ENCODE measurements around the gene CA12. TPM values are rescaled to one million over a fixed set of nuclear protein-coding genes. Genes with fewer than 3 reads are reported as not detected.
"Not testable (repeated sequence)": the region's sequence is repeated elsewhere in the genome, so short reads cannot be mapped to it uniquely, and the experiment has no call there.

Gene CA12
- polyA plus RNA-seq, 1 experiment: 61.4 TPM

DNA sequence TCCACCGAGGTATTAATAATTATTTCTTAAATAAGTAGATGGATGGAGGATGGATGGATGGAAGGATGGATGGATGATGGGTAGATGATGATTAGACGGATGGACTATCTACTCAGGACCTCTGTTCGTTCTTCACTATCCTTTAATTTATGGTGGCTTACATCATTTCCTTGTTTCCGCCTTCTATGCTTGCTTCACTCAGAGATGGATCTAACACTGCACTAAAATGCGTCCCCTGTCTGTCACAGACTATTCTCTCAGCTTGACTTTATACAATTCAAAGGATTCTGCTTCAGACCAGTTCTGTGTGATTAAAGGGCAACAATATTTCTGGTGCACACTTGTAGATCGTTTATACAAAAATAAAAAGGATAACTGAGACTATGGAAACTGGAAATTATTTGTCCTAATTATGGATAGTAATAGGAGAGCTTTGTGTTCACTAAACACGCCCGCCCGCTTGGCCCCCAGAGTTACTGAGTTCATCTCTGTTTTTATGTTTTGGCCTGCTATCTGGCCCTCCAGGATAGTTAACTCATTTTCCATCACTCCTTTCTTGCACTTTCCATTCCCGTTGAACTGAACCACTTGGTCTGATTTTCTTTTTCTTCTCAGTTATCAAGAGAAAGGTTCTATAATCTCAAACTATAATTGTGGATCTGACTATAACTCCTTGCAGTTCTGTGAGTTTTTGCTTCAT, 41.4 kb upstream of the CA12 start:
- H3K9me3 ChIP-seq (ENCODE audit: control insufficient read depth, insufficient read depth, low read length): no peaks in the 10 kb centered on the region; the same call in 1 of the 2 replicates
- ChIA-PET POLR2A (no interaction called here), CTCF (no interaction called here)
- no peaks in the 10 kb centered on the region for H3K27me3 ChIP-seq (ENCODE audit: control insufficient read depth, insufficient read depth, low read length)
- TF ChIP-seq, protein P1, sequence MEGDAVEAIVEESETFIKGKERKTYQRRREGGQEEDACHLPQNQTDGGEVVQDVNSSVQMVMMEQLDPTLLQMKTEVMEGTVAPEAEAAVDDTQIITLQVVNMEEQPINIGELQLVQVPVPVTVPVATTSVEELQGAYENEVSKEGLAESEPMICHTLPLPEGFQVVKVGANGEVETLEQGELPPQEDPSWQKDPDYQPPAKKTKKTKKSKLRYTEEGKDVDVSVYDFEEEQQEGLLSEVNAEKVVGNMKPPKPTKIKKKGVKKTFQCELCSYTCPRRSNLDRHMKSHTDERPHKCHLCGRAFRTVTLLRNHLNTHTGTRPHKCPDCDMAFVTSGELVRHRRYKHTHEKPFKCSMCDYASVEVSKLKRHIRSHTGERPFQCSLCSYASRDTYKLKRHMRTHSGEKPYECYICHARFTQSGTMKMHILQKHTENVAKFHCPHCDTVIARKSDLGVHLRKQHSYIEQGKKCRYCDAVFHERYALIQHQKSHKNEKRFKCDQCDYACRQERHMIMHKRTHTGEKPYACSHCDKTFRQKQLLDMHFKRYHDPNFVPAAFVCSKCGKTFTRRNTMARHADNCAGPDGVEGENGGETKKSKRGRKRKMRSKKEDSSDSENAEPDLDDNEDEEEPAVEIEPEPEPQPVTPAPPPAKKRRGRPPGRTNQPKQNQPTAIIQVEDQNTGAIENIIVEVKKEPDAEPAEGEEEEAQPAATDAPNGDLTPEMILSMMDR (IDR thresholded peaks at IDR 0.05; ENCODE audit: low read depth, low read length): no peak
- no peak for DNase-seq (ENCODE audit: low read depth, low spot score)
- H3K4me3 ChIP-seq (ENCODE audit: low read depth, low read length): no peak overlapping the region
- H3K27ac ChIP-seq (ENCODE audit: low read depth, low read length): no peak overlapping the region

DNA sequence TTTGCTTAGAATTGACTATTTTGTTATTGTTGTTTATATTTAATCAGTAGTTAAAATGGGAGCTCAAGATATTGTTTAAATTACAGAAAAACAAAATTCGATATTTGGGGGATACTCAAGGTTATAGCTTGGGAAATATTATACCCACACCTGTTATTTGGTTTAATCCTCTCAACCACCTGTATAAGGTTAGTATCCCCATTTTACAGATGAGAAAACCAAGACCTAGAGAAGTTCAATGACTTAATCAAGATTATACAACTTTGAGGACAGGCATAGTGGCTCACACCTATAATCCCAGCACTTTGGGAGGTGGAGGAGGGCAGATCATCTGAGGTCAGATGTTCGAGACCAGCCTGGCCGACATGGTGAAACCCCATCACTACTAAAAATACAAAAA, 39.8 kb upstream of the CA12 start:
- Histone ChIP-seq H3K27me3 (ENCODE audit: control insufficient read depth, insufficient read depth, low read length) (no peaks in the 10 kb centered on the region), H3K9me3 (ENCODE audit: control insufficient read depth, insufficient read depth, low read length) (peaks cover 4% of the 10 kb centered on the region; the same call in 1 of the 2 replicates), H3K4me3 (ENCODE audit: low read depth, low read length) (no peak overlapping the region), H3K27ac (ENCODE audit: low read depth, low read length) (no peak overlapping the region)
- TF ChIP-seq, protein P1 (IDR thresholded peaks at IDR 0.05; ENCODE audit: low read depth, low read length): no peak
- DNase-seq (ENCODE audit: low read depth, low spot score): no peak
- ChIA-PET CTCF (no interaction called here), POLR2A (no interaction called here)

DNA sequence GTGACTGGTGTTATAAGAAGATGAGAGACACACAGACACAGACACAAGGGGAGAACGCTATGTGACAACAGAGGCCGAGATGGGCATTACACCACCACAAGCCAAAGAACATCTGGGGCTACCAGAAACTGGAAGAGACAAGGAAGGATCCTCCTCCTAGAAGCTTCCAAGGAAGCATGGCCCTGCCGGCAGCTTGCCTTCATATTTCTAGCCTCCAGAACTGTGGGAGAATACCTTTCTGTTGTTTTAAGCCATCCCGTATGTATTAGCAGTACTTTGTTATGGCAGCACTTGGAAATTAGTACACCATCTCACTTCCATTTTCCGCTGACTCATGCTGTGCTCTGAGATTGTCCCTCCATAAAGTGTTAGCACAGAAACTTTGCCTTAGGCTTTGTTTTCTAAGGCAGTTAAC, 38.7 kb upstream of the CA12 start:
- no peak overlapping the region for H3K27ac ChIP-seq (ENCODE audit: low read depth, low read length)
- no peak for DNase-seq (ENCODE audit: low read depth, low spot score)
- no peak overlapping the region for H3K4me3 ChIP-seq (ENCODE audit: low read depth, low read length)
- ChIA-PET CTCF (no interaction called here), POLR2A (no interaction called here)
- peaks cover 4% of the 10 kb centered on the region; the same call in 1 of the 2 replicates for H3K9me3 ChIP-seq (ENCODE audit: control insufficient read depth, insufficient read depth, low read length)
- TF ChIP-seq, protein P1 (IDR thresholded peaks at IDR 0.05; ENCODE audit: low read depth, low read length): no peak
- H3K27me3 ChIP-seq (ENCODE audit: control insufficient read depth, insufficient read depth, low read length): no peaks in the 10 kb centered on the region

DNA sequence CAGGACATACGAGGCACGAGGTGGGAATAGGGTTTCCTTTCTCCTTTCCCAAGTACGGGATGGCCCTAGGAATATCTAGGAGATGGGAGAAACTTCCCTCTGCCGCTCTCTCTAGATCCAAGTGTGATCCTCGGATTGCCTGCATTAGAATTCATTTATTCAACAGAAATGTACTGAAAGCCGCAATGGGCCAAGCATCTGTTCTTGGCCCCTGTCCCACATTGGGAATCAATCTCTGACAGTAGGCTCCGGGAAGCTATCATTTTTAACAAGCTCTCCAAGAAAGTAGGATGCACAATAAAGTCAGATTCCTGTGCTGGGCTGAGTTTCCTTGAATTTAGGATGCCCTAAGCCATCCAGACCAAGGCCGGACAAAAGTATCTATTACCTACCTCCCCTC, 37.2 kb upstream of the CA12 start:
- Histone ChIP-seq H3K27me3 (ENCODE audit: control insufficient read depth, insufficient read depth, low read length) (no peaks in the 10 kb centered on the region), H3K27ac (ENCODE audit: low read depth, low read length) (no peak overlapping the region), H3K4me3 (ENCODE audit: low read depth, low read length) (no peak overlapping the region), H3K9me3 (ENCODE audit: control insufficient read depth, insufficient read depth, low read length) (peaks cover 8% of the 10 kb centered on the region)
- no peak for DNase-seq (ENCODE audit: low read depth, low spot score)
- POLR2A ChIA-PET: no interaction called here
- CTCF ChIA-PET: no interaction called here
- TF ChIP-seq, protein P1 (IDR thresholded peaks at IDR 0.05; ENCODE audit: low read depth, low read length): no peak

DNA sequence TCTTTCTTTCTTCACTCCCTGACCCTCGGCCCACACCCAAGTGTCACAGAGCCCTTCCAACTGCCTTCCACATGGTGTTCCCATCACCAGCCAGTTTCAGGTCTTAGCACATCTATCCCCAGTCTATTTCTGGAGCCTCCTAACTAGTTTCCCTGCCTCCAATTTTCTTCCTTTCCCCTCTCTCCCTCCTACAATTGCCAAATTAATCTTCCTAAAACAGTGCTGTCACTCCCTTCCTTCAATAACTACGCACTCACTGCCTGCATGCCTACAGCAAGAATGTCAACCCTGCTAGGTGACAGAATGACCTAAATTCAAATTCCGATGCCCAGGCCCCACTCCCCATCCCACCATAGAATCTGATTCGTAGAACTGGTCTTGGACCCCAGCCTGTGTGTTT, 36.1 kb upstream of the CA12 start:
- no peaks in the 10 kb centered on the region for H3K27me3 ChIP-seq (ENCODE audit: control insufficient read depth, insufficient read depth, low read length)
- DNase-seq (ENCODE audit: low read depth, low spot score): no peak
- CTCF ChIA-PET: no interaction called here

DNA sequence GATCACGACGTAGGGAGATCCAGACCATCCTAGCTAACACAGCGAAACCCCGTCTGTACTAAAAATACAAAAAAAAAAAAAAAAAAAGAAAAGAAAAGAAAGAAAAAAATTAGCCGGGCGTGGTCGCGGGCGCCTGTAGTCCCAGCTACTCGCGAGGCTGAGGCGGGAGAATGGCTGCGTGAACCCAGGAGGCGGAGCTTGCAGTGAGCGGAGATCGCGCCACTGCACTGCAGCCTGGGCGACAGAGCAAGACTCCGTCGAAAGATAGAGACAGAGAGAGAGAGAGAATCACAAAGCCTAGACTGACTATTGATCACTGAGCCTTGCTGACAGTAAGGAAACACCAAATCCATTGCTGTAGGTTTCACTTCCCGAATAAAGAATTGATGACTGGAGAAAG, 35.6 kb upstream of the CA12 start:
- H3K27me3 ChIP-seq (ENCODE audit: control insufficient read depth, insufficient read depth, low read length); POLR2A ChIA-PET; H3K4me3 ChIP-seq (ENCODE audit: low read depth, low read length); H3K27ac ChIP-seq (ENCODE audit: low read depth, low read length); DNase-seq (ENCODE audit: low read depth, low spot score); CTCF ChIA-PET; H3K9me3 ChIP-seq (ENCODE audit: control insufficient read depth, insufficient read depth, low read length): not testable (repeated sequence)

More for the DNA sequence above, 36.1 kb upstream of the CA12 start:
- no peak overlapping the region for H3K27ac ChIP-seq (ENCODE audit: low read depth, low read length)
- no peak overlapping the region for H3K4me3 ChIP-seq (ENCODE audit: low read depth, low read length)
- TF ChIP-seq, protein P1 (IDR thresholded peaks at IDR 0.05; ENCODE audit: low read depth, low read length): no peak
- H3K9me3 ChIP-seq (ENCODE audit: control insufficient read depth, insufficient read depth, low read length): peaks cover 8% of the 10 kb centered on the region
- POLR2A ChIA-PET: no interaction called here
